ENCODE data around the gene SMARCD1. TPM values are rescaled to one million over a fixed set of nuclear protein-coding genes. Genes with fewer than 3 reads are reported as not detected.

Gene SMARCD1
- total and polyA plus RNA-seq, 9 of the 15 experiments (the other 6 are each of a cell fraction or from before 2014, with no cell fraction given), result 0.86 to 91.7 (median 48.0) TPM

DNA sequence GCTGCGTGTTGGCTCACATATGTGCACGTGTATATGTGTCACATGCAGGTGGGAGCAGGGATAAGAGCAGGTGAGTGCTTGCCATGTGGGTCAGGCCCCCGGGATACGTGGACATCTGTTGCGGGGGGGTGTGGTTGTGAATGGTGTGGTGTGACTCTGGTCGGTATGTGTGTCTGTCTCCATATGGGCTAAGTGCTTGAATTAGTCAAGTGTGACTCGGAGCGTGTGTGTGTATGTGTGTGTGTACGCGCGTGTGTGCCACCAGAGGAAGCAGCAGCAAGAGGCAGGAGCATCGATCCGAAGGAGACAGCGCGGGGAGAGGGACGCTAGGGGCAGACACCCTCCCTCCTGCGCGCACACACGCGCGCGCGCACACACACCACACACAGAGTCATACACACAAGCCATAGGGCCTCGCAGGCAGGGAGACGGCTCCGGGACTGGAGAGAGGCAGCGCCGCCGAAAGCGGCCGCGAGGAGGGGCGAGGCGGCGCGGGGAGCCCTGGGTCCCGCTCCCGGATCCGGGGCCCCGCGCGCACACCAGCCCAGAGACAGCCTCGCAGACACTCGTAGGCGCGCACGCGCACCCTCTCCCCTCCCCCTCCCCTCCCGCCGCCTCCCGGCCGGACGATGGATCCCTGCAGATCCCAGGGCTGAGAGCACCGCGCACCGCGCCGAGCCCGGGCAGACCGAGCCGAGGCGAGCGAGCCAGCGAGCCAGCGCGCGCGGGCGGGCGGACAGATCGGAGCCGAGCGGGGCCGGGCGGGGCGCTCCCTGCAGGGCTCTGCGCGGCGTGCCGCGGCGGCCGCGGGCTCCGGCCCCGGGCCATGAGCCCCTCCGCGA is 27.9 kb upstream of the SMARCD1 start, which contains the start of gene ASIC1 (continued):
- TF ChIP-seq NR4A1 (CRISPR knock-in tag; IDR thresholded peaks at IDR 0.05), result no peak
- TF ChIP-seq NR4A1 (tag; IDR thresholded peaks at IDR 0.05), result no peak
- TF ChIP-seq, protein P1, sequence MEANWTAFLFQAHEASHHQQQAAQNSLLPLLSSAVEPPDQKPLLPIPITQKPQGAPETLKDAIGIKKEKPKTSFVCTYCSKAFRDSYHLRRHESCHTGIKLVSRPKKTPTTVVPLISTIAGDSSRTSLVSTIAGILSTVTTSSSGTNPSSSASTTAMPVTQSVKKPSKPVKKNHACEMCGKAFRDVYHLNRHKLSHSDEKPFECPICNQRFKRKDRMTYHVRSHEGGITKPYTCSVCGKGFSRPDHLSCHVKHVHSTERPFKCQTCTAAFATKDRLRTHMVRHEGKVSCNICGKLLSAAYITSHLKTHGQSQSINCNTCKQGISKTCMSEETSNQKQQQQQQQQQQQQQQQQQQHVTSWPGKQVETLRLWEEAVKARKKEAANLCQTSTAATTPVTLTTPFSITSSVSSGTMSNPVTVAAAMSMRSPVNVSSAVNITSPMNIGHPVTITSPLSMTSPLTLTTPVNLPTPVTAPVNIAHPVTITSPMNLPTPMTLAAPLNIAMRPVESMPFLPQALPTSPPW (CRISPR knock-in tag; IDR thresholded peaks at IDR 0.05), result peak; percentile 31; the same call in 1 of the 2 replicates
- peak; percentile 75 to 90; a peak in 3 of 4 replicates for TF ChIP-seq UBTF (IDR thresholded peaks at IDR 0.05; ENCODE audit: borderline replicate concordance in 1 of 2, low read depth in 2 of 2, low read length in 2 of 2)
- TF ChIP-seq, protein P2, sequence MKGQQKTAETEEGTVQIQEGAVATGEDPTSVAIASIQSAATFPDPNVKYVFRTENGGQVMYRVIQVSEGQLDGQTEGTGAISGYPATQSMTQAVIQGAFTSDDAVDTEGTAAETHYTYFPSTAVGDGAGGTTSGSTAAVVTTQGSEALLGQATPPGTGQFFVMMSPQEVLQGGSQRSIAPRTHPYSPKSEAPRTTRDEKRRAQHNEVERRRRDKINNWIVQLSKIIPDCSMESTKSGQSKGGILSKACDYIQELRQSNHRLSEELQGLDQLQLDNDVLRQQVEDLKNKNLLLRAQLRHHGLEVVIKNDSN (CRISPR knock-in tag; IDR thresholded peaks at IDR 0.05), result peak; percentile 37
- peak; percentile 44 for TF ChIP-seq KDM5B (IDR thresholded peaks at IDR 0.05; ENCODE audit: insufficient replicate concordance, low read depth, low read length)
- TF ChIP-seq, protein P3, sequence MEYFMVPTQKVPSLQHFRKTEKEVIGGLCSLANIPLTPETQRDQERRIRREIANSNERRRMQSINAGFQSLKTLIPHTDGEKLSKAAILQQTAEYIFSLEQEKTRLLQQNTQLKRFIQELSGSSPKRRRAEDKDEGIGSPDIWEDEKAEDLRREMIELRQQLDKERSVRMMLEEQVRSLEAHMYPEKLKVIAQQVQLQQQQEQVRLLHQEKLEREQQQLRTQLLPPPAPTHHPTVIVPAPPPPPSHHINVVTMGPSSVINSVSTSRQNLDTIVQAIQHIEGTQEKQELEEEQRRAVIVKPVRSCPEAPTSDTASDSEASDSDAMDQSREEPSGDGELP (CRISPR knock-in tag; IDR thresholded peaks at IDR 0.05; ENCODE audit: borderline replicate concordance), result peak; percentile 33; the same call in 1 of the 2 replicates
- TF ChIP-seq CTCF (IDR thresholded peaks at IDR 0.05 in 2 of 3, conservative IDR thresholded peaks at IDR 0.05 in 1 of 3; ENCODE audit: insufficient read depth in 2 of 3, low read depth in 1 of 3, low read length in 3 of 3), result 0 out of 6 replicates have a peak, but pooled peaks of 1 of the 3 experiments have one; percentile 10
- no peak for TF ChIP-seq HNRNPH1 (optimal IDR thresholded peaks at IDR 0.05; ENCODE audit: low read depth, low read length)
- TF ChIP-seq HNRNPL (IDR thresholded peaks at IDR 0.05; ENCODE audit: low read depth, low read length), result no peak
- TF ChIP-seq TBP (optimal IDR thresholded peaks at IDR 0.05; ENCODE audit: low read depth, low read length), result no peak
- TF ChIP-seq ZNF146 (CRISPR knock-in tag; IDR thresholded peaks at IDR 0.05; ENCODE audit: unreplicated experiment), result no peak
- TF ChIP-seq RB1 (IDR thresholded peaks at IDR 0.05; ENCODE audit: low read depth), result peak; percentile 30; the same call in 1 of the 2 replicates
- no peak for TF ChIP-seq GATAD2A (IDR thresholded peaks at IDR 0.05)

All from K562 (cell line).